SH-SY5Y (cell line): ENCODE data around the gene CREBBP.

ENCODE experiments used
- GATA2 ChIP-seq: IDR thresholded peaks from 2 replicates; pipeline ENCODE4 v1.6.1; 2011; ENCODE audit warnings: mild to moderate bottlenecking, low read depth, low read length
- GATA3 ChIP-seq: IDR thresholded peaks from 2 replicates; pipeline ENCODE4 v1.6.1; 2011; ENCODE audit warnings: low read depth, mild to moderate bottlenecking, low read length, moderate library complexity

Gene CREBBP

DNA sequence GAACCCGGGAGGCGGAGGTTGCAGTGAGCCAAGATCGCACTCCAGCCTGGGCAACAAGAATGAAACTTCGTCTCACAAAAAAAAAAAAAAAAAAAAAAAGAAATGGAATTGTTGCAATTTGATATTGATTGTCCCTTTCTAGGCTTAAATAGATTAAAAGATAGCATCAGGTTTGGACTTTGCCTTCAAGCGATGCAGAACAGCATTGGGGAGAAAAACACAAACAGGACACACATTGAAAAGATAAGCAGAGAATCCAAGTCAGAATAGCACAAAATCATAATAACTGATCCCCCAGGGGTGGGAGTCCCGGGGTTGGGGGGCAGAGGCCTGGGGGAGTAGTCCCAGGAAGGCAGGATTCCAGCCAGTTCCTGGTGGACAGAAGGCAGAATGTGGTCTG is 3.9 kb upstream of the CREBBP start:
- TF ChIP-seq GATA2 (peak; percentile 69), GATA3 (no peak)

DNA sequence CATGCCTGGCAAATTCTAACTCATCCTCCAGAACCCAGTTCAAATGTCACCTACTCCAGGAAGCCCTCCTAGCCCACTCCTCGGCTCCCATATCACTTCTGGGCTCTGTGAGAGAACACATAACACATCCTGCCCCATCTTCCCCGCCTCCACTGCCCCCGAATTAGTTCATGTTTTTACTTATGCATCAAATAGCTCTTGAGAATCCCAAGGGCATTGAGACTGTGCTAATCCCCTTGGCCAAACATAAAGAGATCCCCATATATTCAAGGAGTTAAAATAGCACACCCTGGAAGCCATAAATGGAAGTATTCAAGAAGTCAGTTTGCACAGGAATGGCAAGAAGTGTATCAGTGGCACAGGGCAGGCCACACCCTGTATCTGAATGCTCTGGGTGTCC is 2.0 kb upstream of the CREBBP start:
- TF ChIP-seq GATA2 (no peak), GATA3 (no peak)

DNA sequence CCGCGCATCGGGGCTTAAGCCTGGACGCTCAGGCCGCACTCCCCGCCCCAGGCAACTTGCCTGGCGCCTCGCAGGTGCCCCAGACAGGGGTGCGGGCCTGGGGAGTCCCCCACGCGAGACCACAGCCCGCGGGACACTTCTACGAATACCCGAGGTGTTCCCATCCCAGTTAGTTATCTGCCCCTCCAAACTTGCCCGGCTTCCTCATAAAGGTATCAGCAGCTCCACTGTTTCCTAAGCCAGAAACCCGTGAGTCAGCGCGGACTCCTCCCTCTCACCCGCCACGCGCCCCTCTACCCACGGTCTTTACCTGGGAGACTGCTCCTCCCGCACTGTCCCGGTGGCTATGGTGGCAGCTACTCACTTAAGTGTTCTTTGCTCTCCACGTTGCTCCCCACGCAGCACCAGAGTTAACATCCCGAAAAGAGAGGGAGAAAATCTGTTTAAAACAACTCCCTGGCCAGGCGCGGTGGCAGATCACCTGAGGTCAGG is 1.0 kb upstream of the CREBBP start:
- TF ChIP-seq GATA3 (no peak), GATA2 (no peak)

DNA sequence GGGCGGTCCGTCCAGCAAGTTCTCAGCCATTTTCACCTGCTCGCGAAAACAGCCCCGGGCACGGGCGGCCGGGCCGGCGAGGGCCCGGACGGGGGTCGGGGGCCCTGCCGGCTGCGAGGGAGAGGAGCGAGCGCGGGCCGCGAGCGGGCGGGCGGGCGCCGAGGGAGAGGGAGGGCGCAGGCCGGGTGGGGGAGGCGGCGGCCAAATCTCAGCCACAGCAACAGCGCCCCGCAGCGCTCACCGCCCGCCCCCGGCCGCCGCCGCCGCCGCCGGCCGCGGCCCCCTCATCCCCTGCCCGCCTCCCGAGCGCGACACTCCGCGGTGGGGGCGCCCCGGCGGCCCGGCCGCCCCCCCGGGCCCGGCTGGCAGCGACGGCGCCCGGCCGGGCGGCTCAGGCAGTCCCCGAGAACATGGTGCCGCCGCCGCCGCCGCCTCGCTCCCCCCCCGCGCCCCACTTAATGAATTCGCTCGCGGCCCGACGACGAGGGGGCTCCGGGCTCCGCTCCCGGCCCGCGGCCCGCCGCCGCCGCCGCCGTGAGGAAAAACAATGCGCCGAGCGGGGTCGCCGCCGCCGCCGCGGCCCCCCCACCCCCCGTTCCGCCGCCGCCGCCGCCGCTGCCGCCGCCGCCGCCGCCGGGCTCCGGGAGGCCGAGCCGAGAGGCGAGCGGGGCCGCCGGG is 487 bp downstream of the CREBBP start:
- TF ChIP-seq GATA2 (no peak), GATA3 (no peak)

DNA sequence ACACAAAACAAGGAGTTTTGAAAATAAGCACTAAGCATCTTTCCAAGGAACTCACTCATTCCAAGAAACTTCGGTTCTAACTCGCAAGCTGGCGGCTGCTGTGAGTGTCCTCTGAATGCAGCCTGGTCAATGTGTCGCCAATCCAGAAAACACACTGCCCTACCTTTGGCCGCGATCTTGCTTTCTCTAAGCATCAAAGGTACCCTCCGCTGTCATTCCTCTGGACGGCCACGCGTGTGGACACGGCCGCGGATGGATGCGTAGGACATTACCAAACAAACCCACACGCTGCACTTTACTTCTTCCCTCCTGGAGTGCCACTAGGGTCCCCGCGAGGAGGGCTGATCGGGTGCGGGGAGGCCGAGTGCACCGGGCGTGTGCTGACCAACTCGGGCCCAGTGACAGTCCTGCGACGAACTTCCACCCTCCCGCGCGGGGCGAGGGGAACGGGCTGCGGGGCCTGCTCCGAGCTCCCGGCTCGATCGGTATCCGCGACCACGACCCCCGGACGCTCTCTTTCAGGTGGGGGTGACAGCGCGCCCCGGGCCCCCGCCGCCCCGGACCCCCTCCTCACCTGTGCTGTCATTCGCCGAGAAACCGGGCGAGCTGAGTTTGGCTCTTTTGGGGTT is 1.1 kb downstream of the CREBBP start:
- no peak for TF ChIP-seq GATA3
- no peak for TF ChIP-seq GATA2

DNA sequence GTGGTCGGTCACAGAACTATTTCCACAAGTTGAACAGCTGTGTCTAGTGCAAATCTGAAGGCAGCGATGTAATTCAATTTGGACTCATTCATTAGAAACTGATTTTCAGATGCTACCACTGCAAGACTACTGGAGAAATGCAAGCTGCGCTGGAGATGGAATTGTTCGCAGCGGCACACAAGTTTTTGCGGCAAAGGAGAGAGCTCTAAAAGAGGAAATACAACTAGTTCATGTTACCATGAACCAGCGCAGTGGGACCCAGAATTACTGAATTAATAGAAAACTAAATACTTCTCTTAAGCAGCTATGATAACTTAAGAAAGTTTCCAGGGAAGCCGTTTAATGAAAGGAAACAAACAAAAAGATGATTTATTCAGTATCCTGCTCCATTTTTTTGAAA is 1.9 kb downstream of the CREBBP start:
- TF ChIP-seq GATA2 (no peak), GATA3 (no peak)

DNA sequence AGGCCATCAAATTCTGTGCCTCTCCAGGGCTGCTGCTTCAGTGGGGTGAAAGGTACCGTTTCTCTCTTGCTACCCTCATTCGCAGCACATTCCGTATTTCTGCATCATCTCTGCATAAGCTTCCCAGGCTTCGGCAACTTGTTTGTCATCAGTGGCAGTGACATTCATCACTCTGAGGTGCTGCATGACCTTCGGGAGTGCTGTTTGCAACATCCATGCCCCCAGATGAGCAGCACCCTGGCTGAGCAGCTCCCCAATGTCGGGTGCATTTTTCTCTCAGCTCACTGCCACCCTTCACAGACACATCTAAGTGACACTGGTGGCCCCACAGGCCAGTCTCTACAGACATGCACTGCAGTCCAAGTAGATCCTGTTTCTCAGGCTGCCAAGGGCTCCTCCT is 3.8 kb downstream of the CREBBP start:
- TF ChIP-seq GATA3: no peak
- TF ChIP-seq GATA2: no peak

DNA sequence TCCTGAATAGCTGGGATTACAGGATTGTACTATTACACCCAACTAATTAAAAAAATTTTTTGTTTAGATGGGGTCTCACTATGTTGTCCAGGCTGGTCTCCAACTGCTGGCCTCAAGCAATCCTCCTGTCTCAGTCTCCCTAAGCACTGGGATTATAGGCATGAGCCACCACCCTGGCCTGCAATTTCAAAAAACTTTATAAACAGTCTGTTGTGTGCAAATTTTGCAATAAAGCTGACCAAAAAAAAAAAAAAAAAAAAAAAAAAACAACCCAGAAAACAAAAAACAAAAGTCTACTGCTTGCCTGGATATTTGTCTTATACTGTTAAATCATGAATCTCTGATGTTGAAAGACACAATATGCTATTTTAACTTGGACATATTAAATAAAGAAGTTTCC is 4.4 kb downstream of the CREBBP start:
- TF ChIP-seq GATA3 (no peak), GATA2 (no peak)

DNA sequence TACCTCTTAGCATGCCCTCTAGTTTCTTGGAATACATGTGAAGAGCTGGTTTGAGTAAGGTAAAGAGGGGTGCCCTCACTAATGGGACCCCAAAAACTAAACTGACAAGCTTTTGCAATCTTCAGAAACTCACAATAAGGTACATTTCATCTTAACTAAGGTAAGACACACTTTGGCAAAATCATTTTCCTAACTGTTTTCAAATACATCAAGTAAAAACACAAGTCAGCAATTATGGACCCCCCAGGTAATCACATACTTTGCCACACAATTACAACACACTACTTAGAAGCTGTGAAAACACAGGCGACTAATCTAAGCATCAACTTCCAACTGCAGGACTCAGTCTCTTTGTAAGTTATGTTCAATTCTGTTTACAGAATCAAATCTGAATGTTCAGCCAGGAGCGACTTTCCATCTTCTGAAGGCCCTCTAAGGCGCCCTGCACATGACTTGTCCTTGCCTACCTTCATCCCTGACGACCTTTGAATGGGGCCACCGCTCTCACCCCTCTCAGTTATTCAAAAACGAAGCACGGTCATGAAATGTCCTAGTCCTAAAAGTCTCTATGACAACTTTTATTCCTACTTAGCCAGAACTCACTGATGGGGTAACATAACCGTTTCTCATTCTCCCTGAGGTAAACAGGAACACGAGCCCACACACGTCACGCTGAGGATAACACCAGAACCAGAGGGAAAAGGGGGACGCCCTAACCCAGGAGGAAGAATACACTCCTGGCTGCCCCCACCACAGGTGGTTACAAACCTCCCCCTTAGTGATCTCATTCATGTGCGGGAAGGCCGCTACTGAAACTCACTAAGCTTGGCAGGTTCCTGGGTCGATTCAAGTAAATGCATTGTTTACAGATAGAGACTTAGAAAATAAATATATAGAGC is 5.5 kb downstream of the CREBBP start:
- no peak for TF ChIP-seq GATA2
- no peak for TF ChIP-seq GATA3

DNA sequence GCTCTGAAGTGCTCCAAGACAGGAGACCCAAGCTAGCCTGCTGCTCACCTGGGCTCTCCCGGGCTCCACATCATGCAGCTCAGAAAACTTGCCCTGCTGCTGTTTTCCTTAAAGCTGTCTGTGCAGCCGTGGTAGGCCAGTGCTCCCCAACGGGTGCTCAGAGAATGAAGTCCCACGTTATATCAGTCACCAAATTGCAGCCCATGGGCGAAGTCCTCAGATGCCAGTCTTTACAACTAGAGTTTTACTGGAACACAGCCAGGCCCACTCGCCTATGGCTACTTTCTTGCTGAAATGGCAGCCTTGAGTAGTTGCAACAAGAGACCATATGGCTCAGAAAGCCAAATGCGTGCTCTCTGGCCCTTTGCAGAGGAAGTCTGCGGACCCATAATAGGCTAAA is 6.3 kb downstream of the CREBBP start:
- TF ChIP-seq GATA2: no peak
- TF ChIP-seq GATA3: no peak

DNA sequence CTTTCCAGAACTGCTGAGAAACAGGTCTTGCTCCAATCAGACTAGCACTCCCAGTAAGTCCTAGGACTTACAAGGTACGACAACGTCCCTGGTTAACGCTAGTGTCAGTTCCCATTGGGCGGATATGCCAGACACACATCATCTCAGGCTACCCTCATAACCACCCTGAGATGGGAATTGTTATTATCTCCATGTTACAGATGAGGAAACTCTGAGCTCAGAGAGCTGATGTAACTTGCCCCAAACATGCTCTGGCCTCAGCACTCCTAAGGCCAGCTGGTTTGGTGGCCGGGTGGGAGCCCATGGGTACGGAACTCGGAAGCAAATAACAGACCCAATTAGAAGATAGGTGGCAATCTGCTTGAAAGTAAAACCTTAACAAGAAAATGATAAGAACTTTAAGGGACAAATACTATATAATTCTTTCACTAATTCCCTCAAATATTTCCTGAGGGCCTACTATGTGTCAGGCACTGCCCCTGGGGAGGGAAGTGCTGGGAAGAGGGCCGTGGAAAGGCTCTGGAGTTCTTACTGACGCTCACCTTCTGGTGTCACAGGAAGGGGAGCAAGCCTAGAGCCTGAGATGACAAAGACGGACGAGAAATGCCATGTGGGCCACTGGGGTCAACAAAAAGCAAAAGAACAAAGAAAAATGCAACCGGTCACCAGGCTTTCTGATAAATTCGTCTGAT is 6.9 kb downstream of the CREBBP start:
- TF ChIP-seq GATA2 (no peak), GATA3 (no peak)

DNA sequence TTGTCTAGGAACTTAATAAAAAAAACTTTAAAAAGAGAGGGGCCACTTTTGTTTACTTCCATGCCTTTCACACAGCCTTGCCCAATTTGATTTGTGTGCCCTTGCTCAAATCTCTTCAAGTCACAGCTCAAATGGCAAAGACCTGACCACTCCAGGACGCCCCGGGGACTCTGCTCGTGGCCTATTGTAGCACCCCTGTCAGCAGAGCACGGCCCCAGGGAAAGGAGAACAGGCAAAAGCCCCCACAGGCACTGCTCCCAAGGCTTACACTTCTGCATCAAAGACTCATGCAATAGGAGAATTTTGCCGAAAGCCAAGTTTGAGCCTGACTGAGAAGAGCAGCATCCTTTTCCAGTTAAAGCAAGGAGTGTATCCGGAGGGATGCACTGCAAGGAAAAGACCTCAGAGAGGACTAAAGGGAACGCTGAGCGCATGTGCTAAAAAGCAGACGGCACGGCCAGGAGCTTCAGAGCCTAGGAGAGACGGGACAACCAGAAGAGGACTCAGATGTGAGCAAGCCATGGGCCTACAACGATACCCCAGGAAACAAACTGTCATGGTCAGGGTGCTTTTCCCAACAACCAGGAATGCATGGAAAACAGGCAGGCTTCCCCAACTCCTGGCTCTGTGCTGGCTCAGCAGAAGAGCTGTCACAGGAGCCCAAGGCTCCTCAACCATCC is 8.2 kb downstream of the CREBBP start:
- no peak for TF ChIP-seq GATA2
- no peak for TF ChIP-seq GATA3

DNA sequence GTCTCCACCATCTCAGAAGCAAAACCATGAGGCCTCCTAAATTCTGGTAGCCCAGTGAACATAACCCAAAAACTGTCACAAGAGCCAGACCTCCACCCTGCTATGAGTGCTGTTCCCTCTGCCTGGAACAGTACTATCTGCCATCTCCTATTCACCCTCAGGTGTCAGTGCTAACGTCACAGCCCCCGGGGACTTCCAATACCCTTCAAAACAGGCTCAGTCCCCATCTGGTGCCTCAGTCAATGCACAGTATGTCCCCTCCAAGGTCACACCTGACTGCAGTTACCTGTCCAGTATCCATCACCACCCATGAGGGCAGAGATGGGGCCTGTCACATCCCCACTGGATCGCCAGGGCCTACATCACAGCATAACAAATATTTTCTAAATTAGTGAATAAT is 11.5 kb downstream of the CREBBP start:
- no peak for TF ChIP-seq GATA3
- TF ChIP-seq GATA2: no peak
